Pulmonary artery endothelial cell (primary cell): ENCODE results near the gene PI4KA. TPM values are rescaled to one million over a fixed set of nuclear protein-coding genes. Genes with fewer than 3 reads are reported as not detected.
"Not testable (repeated sequence)": the region's sequence is repeated elsewhere in the genome, so short reads cannot be mapped to it uniquely, and the experiment has no call there.

Source experiments
- DNase-seq: peaks from one replicate; pipeline ENCODE4 v3.0.0-alpha.2; 2011; ENCODE audit warnings: low read depth, low spot score
- total RNA-seq: library from RNA; depleted of rRNA; stranded (reverse); fragments of >200 nt; gene quantifications from 2 replicates; pipeline ENCODE4 v1.2.3, GENCODE V29; 2014

The PI4KA gene
- total RNA-seq, 1 donor from 2014 or later, result 22.1 TPM

- no peak for DNase-seq
Observed at GRCh38 chr22:20752104-20752741, 106.4 kb downstream of the PI4KA start.

GRCh38 chr22:20751185-20751851, 107.3 kb downstream of the PI4KA start:
- DNase-seq, result no peak

GRCh38 chr22:20750461-20751184, 108.0 kb downstream of the PI4KA start:
- DNase-seq, result peak; percentile 57

- no peak for DNase-seq
Observed at GRCh38 chr22:20749453-20749852, 109.2 kb downstream of the PI4KA start.

- DNase-seq, result no peak
Observed at GRCh38 chr22:20748731-20749428, 109.7 kb downstream of the PI4KA start.

GRCh38 chr22:20748082-20748481, 110.5 kb downstream of the PI4KA start:
- DNase-seq, result no peak

- no peak for DNase-seq
Observed at GRCh38 chr22:20747223-20747622, 111.4 kb downstream of the PI4KA start.

GRCh38 chr22:20746431-20747189, 112.0 kb downstream of the PI4KA start:
- no peak for DNase-seq

- DNase-seq, result no peak
Observed at GRCh38 chr22:20745119-20745518, 113.5 kb downstream of the PI4KA start.

- DNase-seq, result no peak
Observed at GRCh38 chr22:20744456-20744855, 114.2 kb downstream of the PI4KA start.

GRCh38 chr22:20742764-20743163, 115.8 kb downstream of the PI4KA start:
- no peak for DNase-seq

GRCh38 chr22:20741634-20742581, 116.7 kb downstream of the PI4KA start:
- no peak for DNase-seq

- DNase-seq, result no peak
Observed at GRCh38 chr22:20741008-20741633, 117.5 kb downstream of the PI4KA start.

- no peak for DNase-seq
Observed at GRCh38 chr22:20740222-20740951, 118.2 kb downstream of the PI4KA start.

- DNase-seq, result no peak
Observed at GRCh38 chr22:20738394-20739089, 120.1 kb downstream of the PI4KA start.

GRCh38 chr22:20736891-20737290, 121.7 kb downstream of the PI4KA start:
- DNase-seq, result not testable (repeated sequence)

- DNase-seq, result not testable (repeated sequence)
Observed at GRCh38 chr22:20735356-20736162, 123.1 kb downstream of the PI4KA start.
